ENCODE results near the gene SRRM4.

GRCh38 chr12:118972982-118973381 lies 8.4 kb upstream of the SRRM4 start:
- no peak for TF ChIP-seq CTCF (IDR thresholded peaks at IDR 0.05 in 8 of 11, conservative IDR thresholded peaks at IDR 0.05 in 3 of 11)
- no peak for TF ChIP-seq POLR2AphosphoS5 (IDR thresholded peaks at IDR 0.05)
- no peak for TF ChIP-seq POLR2A (IDR thresholded peaks at IDR 0.05)
